Measurements from ENCODE around the gene DISC1.
"Not testable (repeated sequence)": the region's sequence is repeated elsewhere in the genome, so short reads cannot be mapped to it uniquely, and the experiment has no call there.

DISC1 gene

GRCh38 chr1:231761252-231761651 lies 134.7 kb downstream of the DISC1 start:
- no peak for TF ChIP-seq ZNF8 (CRISPR knock-in tag; IDR thresholded peaks at IDR 0.05)
- TF ChIP-seq SNAI2 (CRISPR knock-in tag; IDR thresholded peaks at IDR 0.05), result no peak

GRCh38 chr1:231761747-231762541 lies 135.4 kb downstream of the DISC1 start:
- no peak for TF ChIP-seq PPARA (CRISPR knock-in tag; IDR thresholded peaks at IDR 0.05; ENCODE audit: borderline replicate concordance)
- no peak for TF ChIP-seq PATZ1 (CRISPR knock-in tag; IDR thresholded peaks at IDR 0.05; ENCODE audit: borderline replicate concordance)
- no peak for TF ChIP-seq POU6F1 (CRISPR knock-in tag; IDR thresholded peaks at IDR 0.05; ENCODE audit: borderline replicate concordance, low read depth)
- no peak for TF ChIP-seq TCF4 (CRISPR knock-in tag; IDR thresholded peaks at IDR 0.05; ENCODE audit: borderline replicate concordance)
- no peak for TF ChIP-seq GLIS3 (CRISPR knock-in tag; IDR thresholded peaks at IDR 0.05)
- no peak for TF ChIP-seq CREB5 (CRISPR knock-in tag; IDR thresholded peaks at IDR 0.05; ENCODE audit: low read depth)
- no peak for TF ChIP-seq ZNF8 (CRISPR knock-in tag; IDR thresholded peaks at IDR 0.05)
- no peak for TF ChIP-seq ESRRG (CRISPR knock-in tag; IDR thresholded peaks at IDR 0.05)
- TF ChIP-seq TOX (CRISPR knock-in tag; IDR thresholded peaks at IDR 0.05; ENCODE audit: borderline replicate concordance), result no peak
- TF ChIP-seq ISL1 (CRISPR knock-in tag; IDR thresholded peaks at IDR 0.05), result no peak
- TF ChIP-seq ARNTL (CRISPR knock-in tag; IDR thresholded peaks at IDR 0.05; ENCODE audit: borderline replicate concordance, low read depth), result no peak
- no peak for TF ChIP-seq ZC3H10 (CRISPR knock-in tag; IDR thresholded peaks at IDR 0.05)
- TF ChIP-seq SNAI2 (CRISPR knock-in tag; IDR thresholded peaks at IDR 0.05), result no peak
- no peak for TF ChIP-seq BACH2 (CRISPR knock-in tag; IDR thresholded peaks at IDR 0.05; ENCODE audit: borderline replicate concordance)
- TF ChIP-seq ZNF70 (CRISPR knock-in tag; IDR thresholded peaks at IDR 0.05), result no peak
- ATAC-seq, result no peak

More at GRCh38 chr1:231761252-231761651, 134.7 kb downstream of the DISC1 start:
- ATAC-seq, result no peak

GRCh38 chr1:231763456-231763855 lies 136.9 kb downstream of the DISC1 start:
- TF ChIP-seq ARNTL (CRISPR knock-in tag; IDR thresholded peaks at IDR 0.05; ENCODE audit: borderline replicate concordance, low read depth) (no peak), BACH2 (CRISPR knock-in tag; IDR thresholded peaks at IDR 0.05; ENCODE audit: borderline replicate concordance) (no peak), ZFP30 (CRISPR knock-in tag; IDR thresholded peaks at IDR 0.05) (no peak), PATZ1 (CRISPR knock-in tag; IDR thresholded peaks at IDR 0.05; ENCODE audit: borderline replicate concordance) (no peak), ZNF70 (CRISPR knock-in tag; IDR thresholded peaks at IDR 0.05) (no peak), CREB5 (CRISPR knock-in tag; IDR thresholded peaks at IDR 0.05; ENCODE audit: low read depth) (no peak), PPARA (CRISPR knock-in tag; IDR thresholded peaks at IDR 0.05; ENCODE audit: borderline replicate concordance) (no peak), ZFP3 (CRISPR knock-in tag; IDR thresholded peaks at IDR 0.05) (no peak), ZNF8 (CRISPR knock-in tag; IDR thresholded peaks at IDR 0.05) (no peak), SNAI2 (CRISPR knock-in tag; IDR thresholded peaks at IDR 0.05) (no peak), TCF4 (CRISPR knock-in tag; IDR thresholded peaks at IDR 0.05; ENCODE audit: borderline replicate concordance) (no peak), GLIS3 (CRISPR knock-in tag; IDR thresholded peaks at IDR 0.05) (no peak), TOX (CRISPR knock-in tag; IDR thresholded peaks at IDR 0.05; ENCODE audit: borderline replicate concordance) (no peak), ZC3H10 (CRISPR knock-in tag; IDR thresholded peaks at IDR 0.05) (no peak), ZNF565 (CRISPR knock-in tag; conservative IDR thresholded peaks at IDR 0.05; ENCODE audit: low read depth) (no peak), TSHZ2 (CRISPR knock-in tag; IDR thresholded peaks at IDR 0.05) (no peak), CSRNP3 (CRISPR knock-in tag; IDR thresholded peaks at IDR 0.05) (no peak), RARB (CRISPR knock-in tag; IDR thresholded peaks at IDR 0.05) (no peak), CSDC2 (CRISPR knock-in tag; IDR thresholded peaks at IDR 0.05) (no peak)
- no peak for ATAC-seq

GRCh38 chr1:231765825-231766224 lies 139.2 kb downstream of the DISC1 start:
- ATAC-seq, result not testable (repeated sequence)
